MM.1S (cell line): Measurements from ENCODE around the gene KLHL21.
A peak's percentile ranks its signal among the peaks of the same experiment; 100 is the strongest.

Experiments
- DNase-seq: peaks from one replicate; pipeline ENCODE4 v3.0.0-alpha.2; 2015
- H2AFZ ChIP-seq: fragments of 300-600 bp; sonication (generic); 2 replicates; pipeline ENCODE4 v1.6.0; 2016; ENCODE audit warnings: antibody characterized with exemption, low read length
- H3F3A ChIP-seq: fragments of 300-600 bp; sonication (generic); 2 replicates; pipeline ENCODE4 v1.6.1; 2016; ENCODE audit warnings: mild to moderate bottlenecking, antibody characterized with exemption, low read length, moderate library complexity, mixed read lengths; ENCODE audit not compliant: insufficient read depth
- H3K27ac ChIP-seq: fragments of 300-600 bp; sonication (generic); 2 replicates; pipeline ENCODE4 v1.5.1; 2016; ENCODE audit warnings: mild to moderate bottlenecking, low read length
- H3K27me3 ChIP-seq: fragments of 300-600 bp; sonication (generic); replicated peaks from 2 replicates; pipeline ENCODE4 v1.6.0; 2016; ENCODE audit warnings: low read length; ENCODE audit not compliant: insufficient read depth
- H3K36me3 ChIP-seq: fragments of 300-600 bp; sonication (generic); replicated peaks from 2 replicates; pipeline ENCODE4 v1.6.1; 2016; ENCODE audit warnings: mild to moderate bottlenecking, low read length, mixed read lengths; ENCODE audit not compliant: insufficient read depth
- H3K4me1 ChIP-seq: fragments of 300-600 bp; sonication (generic); 2 replicates; pipeline ENCODE4 v1.6.1; 2016; ENCODE audit warnings: low read length, mixed read lengths
- H3K4me2 ChIP-seq: fragments of 300-600 bp; sonication (generic); 2 replicates; pipeline ENCODE4 v1.6.0; 2016; ENCODE audit warnings: low read depth, low read length
- H3K4me3 ChIP-seq: fragments of 300-600 bp; sonication (generic); 2 replicates; pipeline ENCODE4 v1.5.1; 2016; ENCODE audit warnings: low read length, mixed read lengths
- H3K79me2 ChIP-seq: fragments of 300-600 bp; sonication (generic); 2 replicates; pipeline ENCODE4 v1.6.1; 2016; ENCODE audit warnings: mixed run types, low read length, mixed read lengths
- H3K9ac ChIP-seq: fragments of 300-600 bp; sonication (generic); 2 replicates; pipeline ENCODE4 v1.6.1; 2016; ENCODE audit warnings: low read length, mixed read lengths
- H3K9me2 ChIP-seq: fragments of 300-600 bp; sonication (generic); replicated peaks from 2 replicates; pipeline ENCODE4 v1.6.1; 2016; ENCODE audit warnings: mild to moderate bottlenecking, low read length, mixed read lengths; ENCODE audit not compliant: insufficient read depth
- H3K9me3 ChIP-seq: fragments of 300-600 bp; sonication (generic); replicated peaks from 2 replicates; pipeline ENCODE4 v1.6.1; 2016; ENCODE audit warnings: mild to moderate bottlenecking, low read length, mixed read lengths; ENCODE audit not compliant: insufficient read depth
- H4K20me1 ChIP-seq: fragments of 300-600 bp; sonication (generic); 2 replicates; pipeline ENCODE4 v1.6.1; 2016; ENCODE audit warnings: mild to moderate bottlenecking, low read length, moderate library complexity, mixed read lengths; ENCODE audit not compliant: insufficient read depth
- EZH2 ChIP-seq: fragments of 300-600 bp; sonication (generic); optimal IDR thresholded peaks from 2 replicates; pipeline ENCODE3; 2017; ENCODE audit warnings: low read depth, mild to moderate bottlenecking, antibody characterized with exemption, low read length, mixed read lengths
- EZH2phosphoT487 ChIP-seq: fragments of 300-600 bp; sonication (generic); IDR thresholded peaks from 2 replicates; pipeline ENCODE4 v1.6.1; 2018; ENCODE audit warnings: antibody characterized with exemption, low read length
- TF ChIP-seq, protein P1 (sequence below): fragments of 300-600 bp; sonication (generic); IDR thresholded peaks from 2 replicates; pipeline ENCODE4 v1.5.1; 2016; ENCODE audit warnings: antibody characterized with exemption, low read length, mixed read lengths

KLHL21 gene

DNA sequence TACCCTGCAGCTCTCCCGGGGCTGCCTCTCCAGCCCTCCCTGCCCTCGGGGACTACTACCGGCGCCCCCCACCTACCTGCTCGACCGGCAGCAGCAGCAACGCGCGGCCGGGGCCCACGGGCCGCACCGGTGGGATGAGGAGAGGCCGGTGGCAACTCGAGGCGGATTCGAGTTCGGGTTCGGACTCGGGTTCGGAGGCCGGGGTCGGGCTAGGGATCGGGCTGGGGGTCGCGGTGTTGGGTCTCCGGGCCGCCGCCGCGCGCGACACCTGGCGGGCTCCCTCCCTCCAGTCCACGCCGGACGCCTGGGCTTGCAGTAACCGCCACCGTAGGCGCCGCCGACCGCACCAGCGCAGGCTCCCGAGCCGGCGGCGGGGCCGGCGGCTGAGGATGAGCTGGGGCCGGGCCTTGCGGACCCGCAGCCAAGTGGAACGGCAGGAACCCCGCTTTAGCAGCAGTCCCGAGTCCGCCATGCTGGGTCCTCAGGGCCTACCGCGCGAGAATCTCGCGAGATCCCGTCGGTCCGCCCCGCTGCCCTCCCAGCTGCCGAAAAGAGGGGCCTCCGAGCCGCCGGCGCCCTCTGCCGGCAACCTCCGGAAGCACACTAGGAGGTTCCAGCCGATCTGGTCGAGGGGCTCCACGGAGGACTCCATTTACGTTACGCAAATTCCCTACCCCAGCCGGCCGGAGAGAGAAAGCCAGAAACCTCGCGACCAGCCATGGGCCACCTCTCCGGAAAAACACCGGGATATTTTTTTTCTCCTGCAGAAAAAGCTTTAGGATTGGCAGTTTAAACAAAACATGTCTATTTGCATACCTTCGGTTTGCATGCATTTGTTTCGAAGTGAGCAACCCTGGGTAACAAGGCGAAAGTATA lies 48.4 kb downstream of the KLHL21 start, which contains the start of gene NOL9:
Gene NOL9, minus strand, starts transcription at position 483 of the 876 bp plus-strand sequence. Its CDS starts 11 bp downstream, at position 472.
- no peaks in the 10 kb centered on the region for H3K9me3 ChIP-seq
- peak within 1 kb of the TSS; percentile 92 for H3K4me2 ChIP-seq
- H3K36me3 ChIP-seq: no peaks in the 10 kb centered on the region
- H3K9ac ChIP-seq: peak within 1 kb of the TSS; percentile 94
- peak; percentile 93 for DNase-seq
- no peaks in the 10 kb centered on the region; the same call in 1 of the 2 replicates for H3F3A ChIP-seq
- H2AFZ ChIP-seq: peak within 1 kb of the TSS; percentile 97
- peak within 1 kb of the TSS; percentile 95 for H3K4me3 ChIP-seq
- H3K4me1 ChIP-seq: peaks cover 8% of the 10 kb centered on the region; the same call in 1 of the 2 replicates
- H3K79me2 ChIP-seq: peaks cover 34% of the 10 kb centered on the region
- no peaks in the 10 kb centered on the region for H3K27me3 ChIP-seq
- no peak within 1 kb of the TSS for H3K27ac ChIP-seq
- no peaks in the 10 kb centered on the region for H4K20me1 ChIP-seq
- TF ChIP-seq EZH2phosphoT487 (no peak), EZH2 (no peak)
- TF ChIP-seq, protein P1, sequence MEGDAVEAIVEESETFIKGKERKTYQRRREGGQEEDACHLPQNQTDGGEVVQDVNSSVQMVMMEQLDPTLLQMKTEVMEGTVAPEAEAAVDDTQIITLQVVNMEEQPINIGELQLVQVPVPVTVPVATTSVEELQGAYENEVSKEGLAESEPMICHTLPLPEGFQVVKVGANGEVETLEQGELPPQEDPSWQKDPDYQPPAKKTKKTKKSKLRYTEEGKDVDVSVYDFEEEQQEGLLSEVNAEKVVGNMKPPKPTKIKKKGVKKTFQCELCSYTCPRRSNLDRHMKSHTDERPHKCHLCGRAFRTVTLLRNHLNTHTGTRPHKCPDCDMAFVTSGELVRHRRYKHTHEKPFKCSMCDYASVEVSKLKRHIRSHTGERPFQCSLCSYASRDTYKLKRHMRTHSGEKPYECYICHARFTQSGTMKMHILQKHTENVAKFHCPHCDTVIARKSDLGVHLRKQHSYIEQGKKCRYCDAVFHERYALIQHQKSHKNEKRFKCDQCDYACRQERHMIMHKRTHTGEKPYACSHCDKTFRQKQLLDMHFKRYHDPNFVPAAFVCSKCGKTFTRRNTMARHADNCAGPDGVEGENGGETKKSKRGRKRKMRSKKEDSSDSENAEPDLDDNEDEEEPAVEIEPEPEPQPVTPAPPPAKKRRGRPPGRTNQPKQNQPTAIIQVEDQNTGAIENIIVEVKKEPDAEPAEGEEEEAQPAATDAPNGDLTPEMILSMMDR: peak; percentile 91
- no peaks in the 10 kb centered on the region for H3K9me2 ChIP-seq

DNA sequence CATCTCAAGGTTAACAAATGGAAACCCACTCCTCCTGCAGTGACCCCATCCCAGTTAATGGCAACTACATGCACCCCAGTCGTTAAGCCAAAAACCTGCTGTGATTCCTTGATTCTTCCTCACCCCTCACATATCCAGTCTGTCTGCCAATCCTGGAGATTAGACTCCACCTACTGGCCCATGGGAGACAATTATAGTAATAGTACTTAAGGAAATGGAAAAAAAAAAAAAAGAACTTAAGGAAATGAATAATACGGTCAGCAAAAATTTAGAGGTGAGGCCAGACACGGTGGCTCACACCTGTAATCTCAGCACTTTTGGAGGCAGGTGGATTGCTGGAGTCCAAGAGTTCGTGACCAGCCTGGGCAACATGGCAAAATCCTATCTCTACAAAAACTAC lies 55.4 kb downstream of the KLHL21 start:
- Histone ChIP-seq H3K4me2 (no peak overlapping the region), H4K20me1 (no peaks in the 10 kb centered on the region), H3K36me3 (peaks cover 7% of the 10 kb centered on the region), H3K27ac (no peak overlapping the region), H3K9me3 (no peaks in the 10 kb centered on the region), H3K4me1 (no peaks in the 10 kb centered on the region), H3K9me2 (no peaks in the 10 kb centered on the region), H2AFZ (no peak overlapping the region), H3K79me2 (peaks cover 16% of the 10 kb centered on the region), H3K9ac (no peak overlapping the region), H3K27me3 (no peaks in the 10 kb centered on the region), H3K4me3 (no peak overlapping the region), H3F3A (no peaks in the 10 kb centered on the region)
- TF ChIP-seq EZH2phosphoT487 (no peak), EZH2 (no peak)
- TF ChIP-seq, protein P1: no peak
- DNase-seq: no peak

DNA sequence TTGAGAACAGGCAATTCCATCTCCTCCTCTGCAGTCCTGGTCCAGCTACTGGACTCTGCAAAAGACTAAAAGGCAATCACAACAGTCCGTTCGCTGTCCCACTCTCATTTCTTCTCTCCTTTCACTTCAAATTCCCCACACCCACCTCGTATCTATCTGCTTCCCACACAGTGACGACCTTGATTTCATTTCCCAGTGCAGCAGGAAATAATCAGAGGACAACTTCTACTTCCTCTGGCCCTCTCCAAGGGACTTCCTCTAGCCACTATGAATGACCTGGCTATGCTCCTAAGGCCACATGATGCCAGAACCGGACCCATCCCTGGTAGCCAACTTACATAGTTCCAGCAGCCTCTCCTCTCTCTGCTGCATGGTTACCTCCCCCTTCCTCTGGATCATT lies 56.3 kb downstream of the KLHL21 start:
- no peak overlapping the region for H3K27ac ChIP-seq
- H3K4me2 ChIP-seq: no peak overlapping the region
- TF ChIP-seq EZH2phosphoT487: no peak
- TF ChIP-seq, protein P1: no peak
- TF ChIP-seq EZH2: no peak
- peaks cover 7% of the 10 kb centered on the region for H3K36me3 ChIP-seq
- no peaks in the 10 kb centered on the region for H4K20me1 ChIP-seq
- H3K9me3 ChIP-seq: no peaks in the 10 kb centered on the region
- DNase-seq: no peak
- H3K9ac ChIP-seq: no peak overlapping the region
- no peaks in the 10 kb centered on the region for H3K9me2 ChIP-seq
- no peaks in the 10 kb centered on the region for H3F3A ChIP-seq
- H3K79me2 ChIP-seq: peaks cover 12% of the 10 kb centered on the region
- no peak overlapping the region for H2AFZ ChIP-seq
- H3K4me1 ChIP-seq: no peaks in the 10 kb centered on the region
- no peak overlapping the region for H3K4me3 ChIP-seq
- no peaks in the 10 kb centered on the region for H3K27me3 ChIP-seq
